Sigmoid colon (tissue), 7 donors: ENCODE data around the gene GNG2. TPM values are rescaled to one million over a fixed set of nuclear protein-coding genes. Genes with fewer than 3 reads are reported as not detected.
"Not testable (repeated sequence)": the region's sequence is repeated elsewhere in the genome, so short reads cannot be mapped to it uniquely, and the experiment has no call there.

Experiments used
- DNase-seq: peaks from one replicate; pipeline ENCODE4 v3.0.0-alpha.2; 2019
- H3K27ac ChIP-seq, 4 donors: fragments of 200-600 bp; sonication (generic); one replicate each; pipeline ENCODE4 v1.5.1; 2016 to 2019; ENCODE audit warnings: mild to moderate bottlenecking in 1 of 4
- H3K27me3 ChIP-seq, 3 donors: fragments of 200-600 bp; sonication (generic); one replicate each; pipeline ENCODE4 v1.5.1; 2019; ENCODE audit warnings: mild to moderate bottlenecking in 1 of 3
- H3K36me3 ChIP-seq, 4 donors: fragments of 200-600 bp; sonication (generic); one replicate each; pipeline ENCODE4 v1.5.1; 2016 to 2019
- H3K4me1 ChIP-seq, 4 donors: fragments of 200-600 bp; sonication (generic); one replicate each; pipeline ENCODE4 v1.5.1; 2017 to 2019
- H3K4me3 ChIP-seq, 4 donors: fragments of 200-600 bp; sonication (generic); one replicate each; pipeline ENCODE4 v1.5.1; 2017 to 2019; ENCODE audit warnings: mild to moderate bottlenecking in 2 of 4, moderate library complexity in 1 of 4
- H3K9me3 ChIP-seq, 4 donors: fragments of 200-600 bp in 3 of 4; sonication (generic) in 3 of 4; one replicate each; pipeline versions ENCODE4 v1.5.1 to v1.6.1; 2013 to 2019
- CTCF ChIP-seq, 4 experiments: fragments of 450-650 bp in 3 of 4; fragments of 200-600 bp in 1 of 4; IDR thresholded peaks; one replicate each; pipeline ENCODE4 v1.5.1; 2016 to 2019; ENCODE audit warnings: antibody characterized with exemption in 4 of 4, mild to moderate bottlenecking in 3 of 4, moderate library complexity in 2 of 4
- EP300 ChIP-seq, 4 donors: sonication (generic); formaldehyde crosslinking; IDR thresholded peaks; one replicate each; pipeline ENCODE4 v1.6.1; 2017; ENCODE audit warnings: antibody characterized with exemption in 4 of 4
- POLR2A ChIP-seq, 2 donors: fragments of 450-650 bp; IDR thresholded peaks; one replicate each; pipeline ENCODE4 v1.6.1; 2016; ENCODE audit warnings: antibody characterized with exemption in 2 of 2, mild to moderate bottlenecking in 2 of 2, moderate library complexity in 2 of 2
- POLR2AphosphoS5 ChIP-seq, 4 donors: sonication (generic); formaldehyde crosslinking; IDR thresholded peaks; one replicate each; pipeline ENCODE4 v1.6.1; 2017; ENCODE audit warnings: antibody characterized with exemption in 4 of 4
- WGBS, 2 donors: extraction: QIAGEN DNeasy Blood & Tissue Kit; methylation state at CpG; one replicate each; pipeline ENCODE4 v1.1.7; 2013; 5-methylcytosine and 5-hydroxymethylcytosine counted together
- intact Hi-C: fragments of 100-400 bp; cut with DNase I; formaldehyde crosslinking; loops from one replicate; pipeline ENCODE4 v1.15.1; 2023
- polyA plus RNA-seq, 3 donors: library from polyadenylated mRNA; stranded (reverse); fragments of 200-250 nt; gene quantifications; one replicate each; pipeline ENCODE4 v1.2.3, GENCODE V29; 2013
- total RNA-seq, 4 donors: library from RNA; depleted of rRNA; stranded (reverse); fragments of >200 nt; gene quantifications; one replicate each; pipeline ENCODE4 v1.1.0, GENCODE V29; 2016
- donor health status: healthy with polysubstance abuse.
- donor health status: Bipolar disorder and iron deficiency.
- donor health status: healthy.

GNG2 gene
- total and polyA plus RNA-seq, 7 donors = 9.5 to 44.2 (median 27.3) TPM

DNA sequence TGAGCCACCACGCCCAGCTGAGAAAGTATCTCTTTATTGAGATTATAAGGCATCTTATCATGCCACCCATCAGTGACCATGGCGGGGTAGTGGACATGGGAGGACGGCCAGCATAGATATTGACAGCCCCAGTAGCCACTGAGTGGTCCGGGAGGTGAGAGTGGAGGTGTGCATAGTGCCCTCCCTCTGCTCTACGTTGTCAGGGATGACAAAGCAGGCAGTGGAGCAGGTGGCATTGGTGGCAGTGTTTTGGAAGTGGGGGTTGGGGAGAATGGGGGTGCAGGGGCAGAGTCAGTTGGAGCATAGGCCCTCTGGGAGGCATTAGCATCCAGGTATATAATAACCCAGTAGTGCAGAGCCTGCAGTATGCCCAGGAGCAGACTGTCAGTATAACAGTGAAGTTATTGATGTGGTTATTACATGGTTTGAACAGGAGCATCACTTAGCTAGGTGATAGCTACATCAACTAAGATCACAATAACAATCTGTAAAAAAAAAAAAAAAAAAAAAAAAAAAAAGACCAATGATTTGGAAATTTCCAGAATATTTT, 41.1 kb downstream of the GNG2 start:
- intact Hi-C loops = no loop called here
- WGBS, 2 donors = 93 to 94% methylated on average over 5 of the region's 5 CpGs
- no peak for DNase-seq

GRCh38 chr14:51905656-51906121, 45.3 kb downstream of the GNG2 start:
- intact Hi-C loops, H3K36me3 ChIP-seq, DNase-seq, H3K9me3 ChIP-seq, H3K4me3 ChIP-seq, H3K27me3 ChIP-seq: not testable (repeated sequence)
- Histone ChIP-seq H3K4me1 (peaks cover 0 to 16% (median 6%) of the 10 kb centered on the region in 4 donors), H3K27ac (peak overlapping the region in 2 of 4 donors; percentile 14 to 61)
- WGBS, 2 donors = 29 to 50% methylated on average over 6 of the region's 6 CpGs

More for the DNA sequence above, 41.1 kb downstream of the GNG2 start:
- TF ChIP-seq POLR2A (IDR thresholded peaks at IDR 0.05) (no peak), EP300 (IDR thresholded peaks at IDR 0.05) (no peak), POLR2AphosphoS5 (IDR thresholded peaks at IDR 0.05) (no peak), CTCF (IDR thresholded peaks at IDR 0.05) (no peak)
- Histone ChIP-seq H3K9me3 (peaks cover 0 to 6% (median 0%) of the 10 kb centered on the region in 4 donors), H3K27me3 (no peaks in the 10 kb centered on the region), H3K36me3 (no peaks in the 10 kb centered on the region), H3K4me1 (peaks cover 0 to 9% (median 4%) of the 10 kb centered on the region in 4 donors), H3K27ac (no peak overlapping the region), H3K4me3 (no peak overlapping the region)

DNA sequence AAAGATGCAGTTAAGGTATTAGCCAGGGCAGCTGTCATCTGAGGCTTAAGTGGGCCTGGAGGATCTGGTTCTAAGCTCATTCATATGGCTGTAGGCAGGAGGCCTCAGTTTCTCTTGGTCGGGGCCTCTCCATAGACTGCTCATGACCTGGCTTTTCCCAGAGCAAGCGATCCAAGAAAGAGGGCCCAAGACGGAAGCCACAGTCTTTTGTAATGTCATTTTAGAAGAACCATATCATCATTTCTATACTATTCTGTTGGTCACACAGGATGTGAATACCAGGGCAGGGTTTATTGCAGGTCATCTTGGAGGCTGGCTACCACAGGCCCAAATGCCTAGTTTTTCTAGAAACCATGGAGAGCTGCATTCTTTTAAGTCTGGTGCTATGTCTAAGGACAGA, 47.7 kb downstream of the GNG2 start:
- TF ChIP-seq CTCF (IDR thresholded peaks at IDR 0.05) = no peak
- no peak for TF ChIP-seq EP300 (IDR thresholded peaks at IDR 0.05)
- TF ChIP-seq POLR2A (IDR thresholded peaks at IDR 0.05) = no peak
- no peak for TF ChIP-seq POLR2AphosphoS5 (IDR thresholded peaks at IDR 0.05)
- Histone ChIP-seq H3K27me3 (no peaks in the 10 kb centered on the region), H3K36me3 (no peaks in the 10 kb centered on the region), H3K27ac (no peak overlapping the region), H3K4me3 (no peak overlapping the region), H3K9me3 (peaks cover 0 to 6% (median 0%) of the 10 kb centered on the region in 4 donors), H3K4me1 (peaks cover 0 to 16% (median 6%) of the 10 kb centered on the region in 4 donors)
- DNase-seq = no peak
- intact Hi-C loops = no loop called here
- 88 to 93% methylated on average over 3 of the region's 3 CpGs for WGBS, 2 donors

- Histone ChIP-seq H3K27ac (no peak overlapping the region), H3K27me3 (no peaks in the 10 kb centered on the region), H3K4me3 (no peak overlapping the region), H3K9me3 (no peaks in the 10 kb centered on the region), H3K4me1 (peaks cover 0 to 2% (median under 1%) of the 10 kb centered on the region in 4 donors), H3K36me3 (no peaks in the 10 kb centered on the region)
- whole genome bisulfite sequencing, 2 donors = 90 to 92% methylated on average over 2 of the region's 2 CpGs
- no peak for DNase-seq
- TF ChIP-seq POLR2A (IDR thresholded peaks at IDR 0.05) (no peak), POLR2AphosphoS5 (IDR thresholded peaks at IDR 0.05) (no peak), CTCF (IDR thresholded peaks at IDR 0.05) (no peak), EP300 (IDR thresholded peaks at IDR 0.05) (no peak)
- intact Hi-C loops = no loop called here
Observed at GRCh38 chr14:51912112-51912786, 51.8 kb downstream of the GNG2 start.

- H3K4me1 ChIP-seq = no peaks in the 10 kb centered on the region
- intact Hi-C loops = no loop called here
- H3K27me3 ChIP-seq = no peaks in the 10 kb centered on the region
- no peaks in the 10 kb centered on the region for H3K36me3 ChIP-seq
- H3K9me3 ChIP-seq = no peaks in the 10 kb centered on the region
- 75 to 83% methylated on average over 6 of the region's 6 CpGs for WGBS, 2 donors
- no peak overlapping the region for H3K4me3 ChIP-seq
- H3K27ac ChIP-seq = no peak overlapping the region
- DNase-seq = no peak
- TF ChIP-seq POLR2AphosphoS5 (IDR thresholded peaks at IDR 0.05) = no peak
- TF ChIP-seq POLR2A (IDR thresholded peaks at IDR 0.05) = no peak
- TF ChIP-seq EP300 (IDR thresholded peaks at IDR 0.05) = no peak
- TF ChIP-seq CTCF (IDR thresholded peaks at IDR 0.05) = no peak
Observed at GRCh38 chr14:51914310-51914709, 53.9 kb downstream of the GNG2 start.
